ENCODE data around the gene THBS1.
A peak's percentile ranks its signal among the peaks of the same experiment; 100 is the strongest.

THBS1 gene

DNA sequence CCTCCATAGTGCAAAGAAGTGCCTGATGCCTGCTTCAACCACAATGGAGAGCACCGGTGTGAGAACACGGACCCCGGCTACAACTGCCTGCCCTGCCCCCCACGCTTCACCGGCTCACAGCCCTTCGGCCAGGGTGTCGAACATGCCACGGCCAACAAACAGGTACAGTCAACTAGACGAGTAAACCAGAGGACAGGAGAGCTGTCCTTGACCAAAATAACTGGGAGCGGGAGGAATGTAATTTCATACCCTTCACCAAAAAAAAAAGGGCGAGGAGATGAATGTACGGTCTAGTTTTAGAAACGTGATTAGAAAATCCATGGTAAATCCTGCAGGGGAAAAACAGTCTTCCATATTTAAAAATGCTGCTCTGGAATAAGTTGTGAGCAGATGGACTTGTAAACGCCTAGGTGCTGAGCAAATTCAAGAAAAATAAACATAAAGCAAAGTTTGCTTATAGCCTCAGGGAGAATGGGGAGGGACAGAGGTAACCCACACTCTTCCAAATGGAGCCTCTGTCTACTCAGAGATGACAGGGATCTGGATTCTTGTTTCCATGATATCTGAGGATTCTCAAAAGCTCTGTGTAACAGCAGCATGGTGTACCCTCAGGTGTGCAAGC is 8.4 kb downstream of the THBS1 start:
- no peak for DNase-seq (ENCODE audit: low spot score)

DNA sequence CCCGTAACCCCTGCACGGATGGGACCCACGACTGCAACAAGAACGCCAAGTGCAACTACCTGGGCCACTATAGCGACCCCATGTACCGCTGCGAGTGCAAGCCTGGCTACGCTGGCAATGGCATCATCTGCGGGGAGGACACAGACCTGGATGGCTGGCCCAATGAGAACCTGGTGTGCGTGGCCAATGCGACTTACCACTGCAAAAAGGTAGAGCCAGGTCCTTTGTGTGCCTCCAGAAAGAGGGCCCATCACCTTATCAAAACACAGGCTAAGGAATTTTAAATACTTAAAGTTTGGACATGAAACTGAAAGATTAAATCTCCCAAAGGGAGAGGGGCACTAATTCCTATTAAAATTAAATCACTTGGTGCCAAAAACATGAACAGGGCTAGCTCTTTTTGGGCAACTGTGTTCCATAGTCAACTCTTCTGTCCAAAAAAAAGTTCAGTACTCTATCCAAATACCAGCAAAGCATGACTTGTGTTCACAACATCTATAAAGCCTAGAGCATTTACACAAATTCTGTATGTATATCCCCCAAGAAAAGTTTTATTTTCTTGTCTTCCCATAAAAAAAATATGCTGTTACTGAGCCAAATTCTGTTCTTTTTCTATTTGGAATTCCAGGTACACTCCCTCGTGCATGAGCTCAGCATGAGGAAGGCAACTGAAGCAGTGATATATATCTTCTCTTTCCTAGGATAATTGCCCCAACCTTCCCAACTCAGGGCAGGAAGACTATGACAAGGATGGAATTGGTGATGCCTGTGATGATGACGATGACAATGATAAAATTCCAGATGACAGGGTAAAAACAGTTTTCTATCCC is 9.2 kb downstream of the THBS1 start:
- DNase-seq (ENCODE audit: low spot score): no peak

DNA sequence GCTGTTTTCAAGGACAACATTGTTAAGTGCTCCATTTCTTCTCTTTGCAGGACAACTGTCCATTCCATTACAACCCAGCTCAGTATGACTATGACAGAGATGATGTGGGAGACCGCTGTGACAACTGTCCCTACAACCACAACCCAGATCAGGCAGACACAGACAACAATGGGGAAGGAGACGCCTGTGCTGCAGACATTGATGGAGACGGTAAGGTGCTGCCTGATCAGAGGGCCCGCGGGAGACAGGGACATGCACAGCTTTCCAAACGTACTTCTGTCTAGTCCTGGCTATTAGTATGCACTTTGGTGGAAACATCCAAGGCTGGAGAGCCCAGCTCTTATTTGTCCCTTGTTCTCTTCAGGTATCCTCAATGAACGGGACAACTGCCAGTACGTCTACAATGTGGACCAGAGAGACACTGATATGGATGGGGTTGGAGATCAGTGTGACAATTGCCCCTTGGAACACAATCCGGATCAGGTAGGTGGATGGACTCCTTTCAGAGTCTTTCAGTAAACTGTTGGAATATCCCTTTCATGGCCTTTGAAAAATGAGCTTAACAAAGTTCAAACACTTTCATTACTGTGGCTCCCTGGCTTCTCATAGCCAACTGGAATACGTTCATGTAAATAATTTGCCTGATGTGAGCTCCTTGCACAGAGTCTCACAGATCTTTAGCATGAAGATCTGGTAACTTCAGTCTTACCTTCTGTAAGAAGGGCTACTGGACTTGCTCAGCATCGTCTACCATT is 10.4 kb downstream of the THBS1 start:
- no peak for DNase-seq (ENCODE audit: low spot score)

DNA sequence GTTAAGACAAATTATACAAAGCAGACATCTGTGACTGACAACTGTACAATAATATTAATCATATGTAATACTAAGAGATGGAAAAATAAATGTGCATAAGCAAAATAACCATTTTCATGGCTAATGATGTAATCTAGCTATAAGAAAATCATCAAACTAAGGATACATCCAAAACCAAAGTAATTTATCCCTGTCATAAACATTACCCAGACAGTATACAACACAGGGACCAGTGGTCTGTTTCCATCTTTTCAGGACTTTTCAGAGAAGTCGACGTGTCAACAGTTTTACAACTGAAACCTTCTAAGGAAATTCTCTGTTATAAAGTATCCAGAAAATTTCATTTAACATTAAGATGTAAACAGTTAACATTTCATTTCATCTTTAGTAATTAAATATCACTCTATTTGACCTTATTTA is 11.0 kb downstream of the THBS1 start:
- no peak for DNase-seq (ENCODE audit: low spot score)

DNA sequence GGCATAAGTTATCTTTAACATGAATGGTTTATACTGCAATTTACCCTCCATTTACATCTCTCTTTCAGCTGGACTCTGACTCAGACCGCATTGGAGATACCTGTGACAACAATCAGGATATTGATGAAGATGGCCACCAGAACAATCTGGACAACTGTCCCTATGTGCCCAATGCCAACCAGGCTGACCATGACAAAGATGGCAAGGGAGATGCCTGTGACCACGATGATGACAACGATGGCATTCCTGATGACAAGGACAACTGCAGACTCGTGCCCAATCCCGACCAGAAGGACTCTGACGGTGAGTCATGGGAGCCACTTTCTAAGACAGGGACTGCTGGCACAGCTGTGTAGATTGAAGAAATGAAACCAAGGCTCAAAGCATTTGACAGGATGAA is 11.6 kb downstream of the THBS1 start:
- no peak for DNase-seq (ENCODE audit: low spot score)

DNA sequence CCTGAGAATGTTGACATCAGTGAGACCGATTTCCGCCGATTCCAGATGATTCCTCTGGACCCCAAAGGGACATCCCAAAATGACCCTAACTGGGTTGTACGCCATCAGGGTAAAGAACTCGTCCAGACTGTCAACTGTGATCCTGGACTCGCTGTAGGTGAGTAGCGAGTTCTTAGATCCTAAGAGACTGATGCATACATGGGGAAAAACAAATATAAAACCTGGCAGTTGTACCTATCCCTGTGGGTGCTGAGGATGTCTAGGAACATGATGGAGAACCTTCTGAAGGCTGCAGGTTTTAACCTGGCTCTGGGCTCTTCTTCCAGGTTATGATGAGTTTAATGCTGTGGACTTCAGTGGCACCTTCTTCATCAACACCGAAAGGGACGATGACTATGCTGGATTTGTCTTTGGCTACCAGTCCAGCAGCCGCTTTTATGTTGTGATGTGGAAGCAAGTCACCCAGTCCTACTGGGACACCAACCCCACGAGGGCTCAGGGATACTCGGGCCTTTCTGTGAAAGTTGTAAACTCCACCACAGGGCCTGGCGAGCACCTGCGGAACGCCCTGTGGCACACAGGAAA is 12.3 kb downstream of the THBS1 start:
- no peak for DNase-seq (ENCODE audit: low spot score)

DNA sequence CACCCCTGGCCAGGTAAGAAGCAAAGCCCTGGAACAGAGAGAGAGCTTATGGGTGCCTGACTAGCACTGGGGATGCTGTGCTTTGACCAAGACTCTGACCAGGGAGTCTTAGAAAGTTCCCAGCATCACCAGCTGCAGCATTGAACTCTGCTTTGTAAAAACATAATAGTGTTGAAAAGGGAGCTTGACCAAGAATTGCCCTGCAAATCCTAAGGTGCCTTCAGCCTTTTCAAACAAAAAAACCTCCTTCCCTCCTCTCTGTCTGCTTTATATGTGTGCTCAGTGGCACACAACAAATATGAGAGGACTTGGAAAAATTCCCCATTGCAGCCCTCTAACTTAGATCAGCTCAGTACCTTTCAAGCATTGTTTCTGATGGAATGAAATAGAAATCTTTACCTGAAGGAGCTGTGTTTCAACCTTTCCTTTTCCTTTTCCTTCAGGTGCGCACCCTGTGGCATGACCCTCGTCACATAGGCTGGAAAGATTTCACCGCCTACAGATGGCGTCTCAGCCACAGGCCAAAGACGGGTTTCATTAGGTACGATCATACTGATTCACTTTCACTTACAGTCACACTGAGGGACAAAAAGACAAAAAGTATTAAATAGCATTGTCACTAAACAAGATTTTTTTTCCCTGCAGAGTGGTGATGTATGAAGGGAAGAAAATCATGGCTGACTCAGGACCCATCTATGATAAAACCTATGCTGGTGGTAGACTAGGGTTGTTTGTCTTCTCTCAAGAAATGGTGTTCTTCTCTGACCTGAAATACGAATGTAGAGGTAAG is 13.0 kb downstream of the THBS1 start:
- DNase-seq (ENCODE audit: low spot score): no peak

DNA sequence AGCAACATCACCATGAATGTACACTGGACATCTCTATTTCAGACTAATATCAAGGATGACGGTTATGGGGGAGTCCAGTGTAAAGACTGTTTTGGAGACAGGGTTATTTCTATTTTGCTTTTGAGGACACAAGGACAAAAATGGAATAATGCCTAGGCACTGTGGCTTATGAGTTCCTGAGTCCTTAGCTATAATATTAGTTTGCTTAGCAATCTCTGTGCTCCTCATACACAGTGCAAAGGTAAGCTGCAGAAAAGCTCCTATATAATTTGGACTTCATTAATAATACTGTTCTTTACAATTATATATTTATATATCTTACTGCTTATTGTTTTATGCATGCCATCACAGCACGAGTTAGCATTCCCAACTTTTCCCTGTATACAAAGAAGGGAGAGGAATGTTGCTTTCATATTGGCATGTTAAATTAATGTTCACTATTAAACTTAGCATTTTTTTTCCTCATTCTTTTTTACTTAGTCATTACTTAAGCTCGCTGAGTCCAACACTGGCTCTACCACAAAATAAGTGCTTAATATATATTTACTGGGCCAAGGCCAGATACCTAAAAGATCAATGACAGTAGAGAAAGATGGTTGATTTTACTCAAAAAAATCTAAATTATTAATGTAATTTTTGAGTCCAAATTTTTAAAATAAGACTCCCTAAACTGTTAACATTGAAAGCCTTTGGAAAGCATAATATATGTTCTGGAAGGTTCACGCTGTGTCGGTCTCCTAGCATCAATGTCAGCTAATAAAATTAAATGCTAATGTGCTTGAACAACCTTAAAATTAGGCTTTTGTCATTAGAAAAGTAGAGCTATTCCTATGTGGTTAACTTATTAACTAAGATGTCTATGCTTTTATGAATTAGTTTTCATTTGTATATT is 13.8 kb downstream of the THBS1 start:
- no peak for DNase-seq (ENCODE audit: low spot score)

DNA sequence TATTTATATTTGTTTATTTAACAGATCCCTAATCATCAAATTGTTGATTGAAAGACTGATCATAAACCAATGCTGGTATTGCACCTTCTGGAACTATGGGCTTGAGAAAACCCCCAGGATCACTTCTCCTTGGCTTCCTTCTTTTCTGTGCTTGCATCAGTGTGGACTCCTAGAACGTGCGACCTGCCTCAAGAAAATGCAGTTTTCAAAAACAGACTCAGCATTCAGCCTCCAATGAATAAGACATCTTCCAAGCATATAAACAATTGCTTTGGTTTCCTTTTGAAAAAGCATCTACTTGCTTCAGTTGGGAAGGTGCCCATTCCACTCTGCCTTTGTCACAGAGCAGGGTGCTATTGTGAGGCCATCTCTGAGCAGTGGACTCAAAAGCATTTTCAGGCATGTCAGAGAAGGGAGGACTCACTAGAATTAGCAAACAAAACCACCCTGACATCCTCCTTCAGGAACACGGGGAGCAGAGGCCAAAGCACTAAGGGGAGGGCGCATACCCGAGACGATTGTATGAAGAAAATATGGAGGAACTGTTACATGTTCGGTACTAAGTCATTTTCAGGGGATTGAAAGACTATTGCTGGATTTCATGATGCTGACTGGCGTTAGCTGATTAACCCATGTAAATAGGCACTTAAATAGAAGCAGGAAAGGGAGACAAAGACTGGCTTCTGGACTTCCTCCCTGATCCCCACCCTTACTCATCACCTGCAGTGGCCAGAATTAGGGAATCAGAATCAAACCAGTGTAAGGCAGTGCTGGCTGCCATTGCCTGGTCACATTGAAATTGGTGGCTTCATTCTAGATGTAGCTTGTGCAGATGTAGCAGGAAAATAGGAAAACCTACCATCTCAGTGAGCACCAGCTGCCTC is 14.7 kb downstream of the THBS1 start:
- no peak for DNase-seq (ENCODE audit: low spot score)

DNA sequence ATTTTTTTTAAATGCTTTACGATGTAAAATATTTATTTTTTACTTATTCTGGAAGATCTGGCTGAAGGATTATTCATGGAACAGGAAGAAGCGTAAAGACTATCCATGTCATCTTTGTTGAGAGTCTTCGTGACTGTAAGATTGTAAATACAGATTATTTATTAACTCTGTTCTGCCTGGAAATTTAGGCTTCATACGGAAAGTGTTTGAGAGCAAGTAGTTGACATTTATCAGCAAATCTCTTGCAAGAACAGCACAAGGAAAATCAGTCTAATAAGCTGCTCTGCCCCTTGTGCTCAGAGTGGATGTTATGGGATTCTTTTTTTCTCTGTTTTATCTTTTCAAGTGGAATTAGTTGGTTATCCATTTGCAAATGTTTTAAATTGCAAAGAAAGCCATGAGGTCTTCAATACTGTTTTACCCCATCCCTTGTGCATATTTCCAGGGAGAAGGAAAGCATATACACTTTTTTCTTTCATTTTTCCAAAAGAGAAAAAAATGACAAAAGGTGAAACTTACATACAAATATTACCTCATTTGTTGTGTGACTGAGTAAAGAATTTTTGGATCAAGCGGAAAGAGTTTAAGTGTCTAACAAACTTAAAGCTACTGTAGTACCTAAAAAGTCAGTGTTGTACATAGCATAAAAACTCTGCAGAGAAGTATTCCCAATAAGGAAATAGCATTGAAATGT is 15.6 kb downstream of the THBS1 start:
- DNase-seq (ENCODE audit: low spot score): no peak

DNA sequence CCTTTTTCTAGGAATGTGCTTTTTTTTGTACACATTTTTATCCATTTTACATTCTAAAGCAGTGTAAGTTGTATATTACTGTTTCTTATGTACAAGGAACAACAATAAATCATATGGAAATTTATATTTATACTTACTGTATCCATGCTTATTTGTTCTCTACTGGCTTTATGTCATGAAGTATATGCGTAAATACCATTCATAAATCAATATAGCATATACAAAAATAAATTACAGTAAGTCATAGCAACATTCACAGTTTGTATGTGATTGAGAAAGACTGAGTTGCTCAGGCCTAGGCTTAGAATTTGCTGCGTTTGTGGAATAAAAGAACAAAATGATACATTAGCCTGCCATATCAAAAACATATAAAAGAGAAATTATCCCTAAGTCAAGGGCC is 16.5 kb downstream of the THBS1 start:
- no peak for DNase-seq (ENCODE audit: low spot score)

DNA sequence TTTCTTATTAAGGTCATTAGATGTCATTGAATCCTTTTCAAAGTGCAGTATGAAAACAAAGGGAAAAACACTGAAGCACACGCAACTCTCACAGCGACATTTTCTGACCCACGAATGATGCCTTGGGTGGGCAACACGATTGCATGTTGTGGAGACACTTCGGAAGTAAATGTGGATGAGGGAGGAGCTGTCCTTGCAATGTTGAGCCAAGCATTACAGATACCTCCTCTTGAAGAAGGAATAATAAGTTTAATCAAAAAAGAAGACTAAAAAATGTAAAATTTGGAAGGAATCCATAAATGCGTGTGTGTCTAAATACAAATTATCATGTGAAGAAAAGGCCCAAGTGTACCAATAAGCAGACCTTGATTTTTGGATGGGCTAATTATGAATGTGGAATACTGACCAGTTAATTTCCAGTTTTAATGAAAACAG is 16.9 kb downstream of the THBS1 start:
- no peak for DNase-seq (ENCODE audit: low spot score)

DNA sequence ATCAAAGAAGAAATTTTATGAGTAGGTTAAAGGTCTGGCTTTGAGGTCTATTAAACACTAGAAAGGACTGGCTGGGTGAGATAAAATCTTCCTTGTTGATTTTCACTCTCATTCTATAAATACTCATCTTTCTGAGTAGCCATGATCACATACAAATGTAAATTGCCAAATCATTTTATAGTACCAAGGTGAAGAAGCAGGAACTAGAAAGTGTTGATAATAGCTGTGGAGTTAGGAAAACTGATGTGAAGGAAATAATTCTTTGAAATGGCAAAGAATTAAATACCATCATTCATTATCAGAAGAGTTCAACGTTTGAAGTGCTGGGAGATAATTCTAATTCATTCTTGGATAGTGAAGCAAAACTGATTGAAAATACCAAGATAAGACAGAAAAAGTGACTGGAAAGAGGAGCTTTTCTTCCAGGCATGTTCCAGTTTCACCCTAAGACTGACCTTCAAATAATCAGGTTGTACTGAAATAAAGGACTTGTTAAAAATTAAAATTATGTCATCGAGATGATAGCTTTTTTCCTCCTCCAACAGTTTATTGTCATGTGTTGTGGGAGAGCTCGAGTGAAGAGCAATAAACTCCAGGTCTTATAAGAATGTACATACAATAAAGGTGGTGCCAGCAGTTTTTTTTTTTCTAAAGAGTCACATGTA is 17.4 kb downstream of the THBS1 start:
- DNase-seq (ENCODE audit: low spot score): peak; percentile 44

DNA sequence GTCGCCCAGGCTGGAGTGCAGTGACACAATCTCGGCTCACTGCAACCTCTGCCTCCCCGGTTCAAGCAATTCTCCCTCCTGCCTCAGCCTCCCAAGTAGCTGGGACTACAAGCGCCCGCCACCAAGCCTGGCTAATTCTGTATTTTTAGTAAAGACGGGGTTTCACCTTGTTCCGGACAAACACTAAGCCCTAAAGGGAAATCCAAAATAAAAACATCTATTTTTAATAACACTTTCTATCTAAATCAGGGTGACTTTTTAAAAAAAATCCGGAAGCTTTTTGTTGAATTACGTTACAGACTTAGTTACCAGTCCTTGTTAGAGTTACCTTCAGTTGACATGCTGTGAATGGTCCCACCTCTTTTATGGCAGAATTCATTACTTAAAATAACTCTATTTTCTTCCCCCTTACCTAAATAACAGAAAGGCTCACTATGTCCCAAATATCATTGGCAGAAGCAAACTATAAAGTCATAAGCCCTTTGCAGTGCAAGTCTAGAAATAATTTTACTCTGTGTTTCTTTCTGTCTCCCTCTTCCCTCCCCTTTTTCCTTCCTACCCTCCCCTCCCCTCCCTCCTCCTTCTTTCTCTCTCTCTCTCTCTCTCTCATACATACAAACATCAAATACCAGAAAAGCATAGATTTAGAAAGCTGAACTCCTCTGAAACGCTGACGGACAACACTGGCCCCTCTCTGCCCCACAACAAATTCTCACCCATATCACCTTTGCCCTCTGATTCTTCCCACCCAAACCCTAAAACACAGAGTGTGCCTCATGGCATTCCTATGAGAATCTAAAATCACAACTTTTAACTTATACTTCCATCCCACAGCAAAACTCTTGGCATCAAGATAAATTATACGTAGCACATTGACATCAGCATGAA is 18.3 kb downstream of the THBS1 start:
- DNase-seq (ENCODE audit: low spot score): no peak

DNA sequence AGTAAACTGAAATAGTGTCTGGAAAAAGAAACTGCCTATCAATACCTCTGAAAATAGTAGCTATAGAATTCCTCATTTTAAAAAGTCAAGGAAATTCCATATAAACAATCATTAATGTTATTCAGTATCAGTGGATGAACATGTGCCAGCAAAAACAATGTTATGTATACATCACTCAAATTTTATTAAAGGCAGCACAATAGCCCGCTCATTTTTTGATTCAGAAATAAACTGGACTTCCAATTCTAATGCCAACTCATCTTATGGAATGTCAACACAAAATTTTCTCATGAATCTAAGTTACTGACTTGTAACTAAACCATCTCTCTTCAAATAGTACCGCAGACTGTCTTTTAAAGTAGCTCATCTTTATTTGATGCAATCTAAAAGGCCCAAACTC is 19.0 kb downstream of the THBS1 start:
- no peak for DNase-seq (ENCODE audit: low spot score)

DNA sequence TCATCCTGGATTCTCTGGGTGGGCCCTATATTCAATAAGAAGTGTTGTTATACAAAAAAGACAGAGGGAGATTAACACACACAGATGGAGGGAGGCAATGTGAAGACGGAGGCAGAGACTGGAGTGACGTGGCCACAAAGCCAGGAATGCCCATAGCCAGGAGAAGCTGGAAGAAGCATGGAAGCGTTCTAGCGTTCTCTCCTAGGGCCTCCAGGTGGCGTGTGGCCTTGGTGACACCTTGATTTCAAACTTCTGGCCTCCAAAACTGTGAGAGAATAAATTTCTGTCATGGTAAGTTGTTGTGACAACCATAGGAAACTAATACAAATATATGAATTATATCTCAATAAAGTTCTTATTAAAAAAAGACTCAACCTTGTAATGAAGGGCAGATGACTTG is 21.3 kb downstream of the THBS1 start:
- DNase-seq (ENCODE audit: low spot score): no peak

DNA sequence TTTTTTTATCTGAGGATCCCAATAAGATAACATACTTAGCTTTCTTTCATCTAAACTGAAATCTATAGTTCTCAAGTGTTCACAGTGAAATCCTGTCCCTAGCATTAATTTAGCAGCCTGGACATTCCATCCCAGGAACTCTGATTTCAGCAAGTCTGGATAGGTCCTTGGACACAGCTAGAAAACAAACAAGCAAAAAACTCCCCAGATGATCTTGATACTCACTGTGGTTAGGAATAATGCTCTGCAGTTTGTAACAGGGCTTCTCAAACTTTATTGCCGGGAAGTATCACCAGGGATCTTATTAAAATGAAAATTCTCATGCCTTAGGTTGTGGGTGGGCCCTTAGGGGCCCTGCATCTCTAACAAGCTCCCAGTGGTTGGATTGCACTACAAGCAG is 24.3 kb downstream of the THBS1 start:
- no peak for DNase-seq (ENCODE audit: low spot score)
